ENCODE measurements around the gene KLHL40.

Gene KLHL40

DNA sequence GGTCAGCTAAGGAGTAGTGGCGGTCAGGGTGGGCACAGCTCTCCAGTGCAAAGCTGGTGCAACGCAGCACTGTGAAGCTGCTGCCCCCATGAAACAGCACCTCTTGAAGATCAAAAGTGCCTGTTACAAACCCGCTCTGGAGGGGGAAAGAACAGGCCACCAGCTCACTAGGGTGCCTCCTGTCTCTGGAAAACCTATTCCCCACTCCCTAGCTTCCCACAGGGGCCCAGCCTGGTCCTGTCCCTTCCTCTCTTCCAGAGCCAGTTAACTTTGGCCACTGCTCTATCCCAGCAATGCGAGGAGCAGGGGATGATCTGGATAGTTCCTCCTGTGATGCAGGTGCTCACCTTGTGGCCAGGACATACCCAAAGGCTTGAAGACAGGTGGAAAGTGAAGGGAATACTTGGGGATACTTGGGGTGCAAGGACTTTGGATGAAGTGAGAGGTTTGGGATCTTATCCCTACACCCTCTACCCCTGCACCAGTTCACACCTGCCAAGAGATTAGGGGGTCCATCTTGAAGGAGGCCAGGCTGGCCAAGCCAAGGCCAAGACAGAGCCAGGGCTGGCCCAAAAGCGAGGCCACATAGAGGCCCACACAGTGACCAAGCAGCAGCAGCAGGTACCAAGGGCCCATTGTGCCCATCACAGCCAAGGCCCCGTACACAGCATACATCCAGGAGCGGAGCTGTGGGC, 13.0 kb downstream of the KLHL40 start:
- TF ChIP-seq, protein P1, sequence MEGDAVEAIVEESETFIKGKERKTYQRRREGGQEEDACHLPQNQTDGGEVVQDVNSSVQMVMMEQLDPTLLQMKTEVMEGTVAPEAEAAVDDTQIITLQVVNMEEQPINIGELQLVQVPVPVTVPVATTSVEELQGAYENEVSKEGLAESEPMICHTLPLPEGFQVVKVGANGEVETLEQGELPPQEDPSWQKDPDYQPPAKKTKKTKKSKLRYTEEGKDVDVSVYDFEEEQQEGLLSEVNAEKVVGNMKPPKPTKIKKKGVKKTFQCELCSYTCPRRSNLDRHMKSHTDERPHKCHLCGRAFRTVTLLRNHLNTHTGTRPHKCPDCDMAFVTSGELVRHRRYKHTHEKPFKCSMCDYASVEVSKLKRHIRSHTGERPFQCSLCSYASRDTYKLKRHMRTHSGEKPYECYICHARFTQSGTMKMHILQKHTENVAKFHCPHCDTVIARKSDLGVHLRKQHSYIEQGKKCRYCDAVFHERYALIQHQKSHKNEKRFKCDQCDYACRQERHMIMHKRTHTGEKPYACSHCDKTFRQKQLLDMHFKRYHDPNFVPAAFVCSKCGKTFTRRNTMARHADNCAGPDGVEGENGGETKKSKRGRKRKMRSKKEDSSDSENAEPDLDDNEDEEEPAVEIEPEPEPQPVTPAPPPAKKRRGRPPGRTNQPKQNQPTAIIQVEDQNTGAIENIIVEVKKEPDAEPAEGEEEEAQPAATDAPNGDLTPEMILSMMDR (IDR thresholded peaks at IDR 0.05; ENCODE audit: insufficient read depth, missing control alignments), result no peak
- no peak for DNase-seq (ENCODE audit: insufficient read length, low spot score)
- FAIRE-seq, result no peak

DNA sequence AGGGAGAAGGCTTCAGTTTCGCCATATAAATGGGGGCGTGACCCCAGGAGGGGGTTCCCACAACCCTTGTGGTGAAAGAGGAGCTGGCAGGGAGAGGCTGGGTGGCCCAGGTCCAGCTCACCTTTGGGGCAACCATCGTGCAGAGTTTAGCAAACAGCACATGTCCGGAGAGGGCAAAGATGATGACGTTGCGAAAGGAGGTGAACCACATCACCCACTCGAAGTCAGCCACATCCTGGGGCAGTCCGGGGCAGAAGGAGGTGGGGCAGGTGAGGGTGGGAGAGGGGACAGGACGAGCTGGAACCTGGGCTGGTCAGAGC, 13.5 kb downstream of the KLHL40 start:
- FAIRE-seq (no peak), DNase-seq (ENCODE audit: insufficient read length, low spot score) (no peak)
- TF ChIP-seq, protein P1 (IDR thresholded peaks at IDR 0.05; ENCODE audit: insufficient read depth, missing control alignments), result no peak

DNA sequence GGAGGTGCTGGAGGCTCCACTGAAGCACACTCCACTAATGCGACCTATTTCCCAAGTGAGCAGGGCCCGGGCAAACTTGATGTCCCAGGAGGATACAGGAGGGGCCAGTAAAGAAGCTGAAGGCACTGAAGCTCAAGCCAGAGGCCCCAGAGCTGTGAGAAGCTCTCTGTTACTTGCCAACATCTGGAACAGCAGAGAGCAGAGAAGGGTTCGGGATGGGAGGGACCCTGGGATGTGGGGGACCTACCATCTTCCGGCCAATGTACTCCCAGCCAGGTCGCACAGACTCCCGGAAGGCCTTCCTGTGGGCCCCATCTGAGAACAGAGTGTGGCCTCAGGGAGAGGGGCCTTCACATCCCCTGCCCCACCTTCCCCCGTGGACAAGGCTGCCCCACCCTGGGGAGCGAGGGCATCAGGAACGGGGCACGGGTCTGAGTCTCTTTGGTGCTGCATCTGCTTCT, 14.2 kb downstream of the KLHL40 start:
- FAIRE-seq (no peak), DNase-seq (ENCODE audit: insufficient read length, low spot score) (no peak)
- TF ChIP-seq, protein P1 (IDR thresholded peaks at IDR 0.05; ENCODE audit: insufficient read depth, missing control alignments), result no peak

DNA sequence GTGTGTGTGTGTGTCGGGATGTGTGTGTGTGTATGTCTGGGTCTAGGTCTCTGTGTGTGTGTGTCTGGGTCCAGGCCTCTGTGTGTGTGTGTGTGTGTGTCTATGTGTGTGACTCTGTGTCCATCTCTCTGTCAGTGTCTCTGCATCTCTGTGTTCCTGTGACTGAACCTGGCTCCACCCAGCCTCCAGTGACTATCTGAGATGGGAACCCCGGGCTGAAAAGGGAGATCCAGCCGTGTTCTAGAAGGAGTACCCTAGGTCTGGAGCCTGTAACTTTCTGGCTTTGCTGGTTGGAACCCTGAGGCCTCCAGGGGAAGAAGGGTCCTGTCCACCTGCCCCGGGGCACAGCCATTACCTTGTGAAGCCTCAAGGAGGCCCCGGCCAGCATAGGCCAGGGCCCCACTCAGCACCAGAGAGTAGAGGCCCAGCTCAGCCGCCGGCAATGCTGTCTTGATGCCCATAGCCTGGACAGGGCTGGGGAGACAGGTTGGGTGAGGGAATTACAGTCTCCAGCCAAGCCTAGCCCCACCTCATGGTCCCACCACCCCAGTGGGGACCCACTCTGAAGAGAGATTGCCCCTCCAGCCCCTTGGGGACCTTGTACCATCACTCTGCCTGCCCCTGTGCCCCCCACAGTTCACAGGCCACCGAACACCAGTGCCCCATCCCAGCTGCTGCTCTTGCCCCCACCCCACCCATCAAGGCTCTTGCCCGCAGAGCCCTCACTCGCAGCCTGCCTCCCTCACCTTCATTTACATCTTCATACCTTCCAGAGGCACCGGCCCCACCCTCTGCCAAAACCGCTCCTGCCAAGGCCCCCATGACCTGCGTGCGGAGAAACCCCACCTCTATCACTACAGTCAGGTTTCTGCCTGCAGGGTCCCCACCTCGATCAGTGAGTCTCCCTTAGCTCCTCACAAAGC, 15.3 kb downstream of the KLHL40 start:
- FAIRE-seq (no peak), DNase-seq (ENCODE audit: insufficient read length, low spot score) (no peak)
- TF ChIP-seq, protein P1 (IDR thresholded peaks at IDR 0.05; ENCODE audit: insufficient read depth, missing control alignments), result no peak

DNA sequence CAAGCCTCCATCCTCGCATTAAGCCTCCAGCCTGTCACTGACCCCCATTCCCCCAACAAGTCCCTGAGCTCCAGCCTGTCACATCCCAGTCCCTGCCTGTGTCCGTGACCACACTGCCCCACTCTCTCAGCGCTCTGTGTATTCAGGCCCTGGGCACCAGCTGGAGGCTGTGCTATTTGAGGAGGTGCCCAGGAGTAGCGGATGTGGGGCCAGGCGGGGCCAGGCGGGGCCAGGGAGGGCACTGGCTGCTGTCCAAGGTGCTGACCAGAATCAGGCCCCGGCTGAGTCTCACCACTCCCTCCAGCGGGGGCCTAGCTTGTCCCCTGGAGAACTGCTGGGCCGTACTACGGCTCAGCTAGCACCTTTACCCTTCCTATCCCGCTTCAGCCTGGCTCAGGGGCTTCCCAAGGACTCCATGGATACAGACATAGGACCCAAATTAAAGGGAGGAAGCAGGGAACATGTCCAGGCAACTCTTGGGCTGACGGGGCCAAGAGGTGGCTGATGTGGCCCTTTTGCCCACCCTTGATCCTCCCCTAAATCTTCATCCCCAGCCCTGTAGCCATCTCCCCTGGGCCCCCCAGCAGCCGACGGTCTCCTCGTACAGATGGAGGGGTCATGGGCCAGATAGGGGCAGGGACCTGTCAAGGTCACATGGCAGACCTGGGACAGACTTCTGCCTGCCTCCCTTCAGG, 16.2 kb downstream of the KLHL40 start:
- TF ChIP-seq, protein P1 (IDR thresholded peaks at IDR 0.05; ENCODE audit: insufficient read depth, missing control alignments), result no peak
- DNase-seq (ENCODE audit: insufficient read length, low spot score) (no peak), FAIRE-seq (no peak)

DNA sequence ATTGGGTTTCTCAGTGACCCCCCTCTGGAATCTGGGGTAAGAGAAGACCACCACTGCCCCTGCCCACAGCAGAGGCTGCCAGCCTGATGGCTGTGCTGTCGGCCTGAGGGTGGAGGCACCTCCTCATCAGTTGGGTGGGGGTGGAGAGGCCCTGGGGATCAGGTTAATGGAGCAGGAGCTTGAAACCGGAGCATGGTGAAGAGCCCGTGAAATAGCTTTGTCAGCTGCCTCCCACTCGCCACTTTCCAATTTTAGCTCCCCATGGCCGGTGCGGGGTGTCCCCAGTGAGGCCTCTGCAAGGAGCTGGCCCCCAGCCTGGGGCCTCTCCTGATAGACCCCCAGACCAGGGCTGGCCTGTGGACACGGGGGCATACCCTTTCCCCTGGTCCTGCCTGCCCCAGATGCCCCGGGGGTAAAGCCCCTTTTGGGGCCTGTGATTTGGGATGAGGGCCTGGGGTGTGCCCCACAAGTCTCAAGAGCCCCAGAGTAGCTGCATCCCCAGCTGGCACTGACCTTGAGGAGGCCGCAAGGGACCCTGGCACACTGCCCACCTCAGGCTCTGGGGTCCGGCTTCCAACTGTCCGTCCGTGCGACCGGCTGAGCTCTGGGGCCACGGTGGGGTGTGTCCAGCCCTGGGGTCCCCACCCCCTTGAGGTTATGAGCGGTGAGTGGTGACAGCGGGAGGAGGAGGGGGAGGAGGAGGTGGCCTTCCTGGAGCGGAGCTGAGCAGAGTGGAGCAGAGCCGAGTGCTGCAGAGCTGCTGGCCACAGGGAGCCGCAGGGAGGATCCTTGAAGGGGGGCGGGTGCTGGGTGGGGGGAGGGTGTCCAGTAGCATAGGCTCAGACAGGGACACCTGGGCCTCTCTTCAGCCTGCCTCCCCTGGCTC, 17.0 kb downstream of the KLHL40 start, which contains the start of gene HHATL:
HHATL (minus strand) TSS at position 733 of the 886 bp plus-strand sequence. CDS start 1,972 bp downstream, outside the sequence.
- DNase-seq (ENCODE audit: insufficient read length, low spot score), result no peak
- TF ChIP-seq, protein P1 (IDR thresholded peaks at IDR 0.05; ENCODE audit: insufficient read depth, missing control alignments), result no peak
- FAIRE-seq, result no peak
